Right lobe of liver (tissue), 4 donors: Measurements from ENCODE around the gene CIBAR2.

Experiments
- POLR2A ChIP-seq: fragments of 450-650 bp; IDR thresholded peaks from one replicate; pipeline ENCODE4 v1.6.1; 2017; ENCODE audit warnings: antibody characterized with exemption, mild to moderate bottlenecking
- TF ChIP-seq, protein P1 (sequence below), 4 donors: fragments of 200-600 bp in 3 of 4; fragments of 450-650 bp in 1 of 4; IDR thresholded peaks; one replicate each; pipeline versions ENCODE4 v1.5.1 to v1.8.0; 2016 to 2022; ENCODE audit warnings: antibody characterized with exemption in 4 of 4, mild to moderate bottlenecking in 2 of 4
- donor health status: DM: no; HTN: no; CAD: no.
- donor health status: DM: no; HTN: no; CAD: no.
- donor health status: DM: no; HTN: yes; CAD: no.

DNA sequence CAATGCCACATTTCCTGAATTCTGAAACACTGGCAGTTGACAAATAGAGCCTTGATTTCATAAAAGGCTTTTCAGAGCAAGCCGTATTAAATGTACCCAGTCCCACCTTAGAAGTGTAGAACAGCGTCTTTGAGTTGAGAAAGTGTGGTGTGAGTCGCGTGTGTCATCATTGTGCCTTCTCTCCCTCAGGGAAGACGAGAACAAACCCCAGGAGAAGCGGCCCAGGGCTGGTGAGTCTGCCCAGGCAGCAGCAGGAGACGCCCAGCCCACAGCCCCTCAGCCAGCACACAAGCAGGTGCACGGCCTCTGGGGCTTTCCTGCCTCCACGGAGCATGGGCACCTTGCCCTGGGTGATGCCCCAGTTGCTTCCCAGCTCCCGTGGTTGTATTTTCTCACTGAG lies 34.0 kb downstream of the CIBAR2 start:
- TF ChIP-seq, protein P1, sequence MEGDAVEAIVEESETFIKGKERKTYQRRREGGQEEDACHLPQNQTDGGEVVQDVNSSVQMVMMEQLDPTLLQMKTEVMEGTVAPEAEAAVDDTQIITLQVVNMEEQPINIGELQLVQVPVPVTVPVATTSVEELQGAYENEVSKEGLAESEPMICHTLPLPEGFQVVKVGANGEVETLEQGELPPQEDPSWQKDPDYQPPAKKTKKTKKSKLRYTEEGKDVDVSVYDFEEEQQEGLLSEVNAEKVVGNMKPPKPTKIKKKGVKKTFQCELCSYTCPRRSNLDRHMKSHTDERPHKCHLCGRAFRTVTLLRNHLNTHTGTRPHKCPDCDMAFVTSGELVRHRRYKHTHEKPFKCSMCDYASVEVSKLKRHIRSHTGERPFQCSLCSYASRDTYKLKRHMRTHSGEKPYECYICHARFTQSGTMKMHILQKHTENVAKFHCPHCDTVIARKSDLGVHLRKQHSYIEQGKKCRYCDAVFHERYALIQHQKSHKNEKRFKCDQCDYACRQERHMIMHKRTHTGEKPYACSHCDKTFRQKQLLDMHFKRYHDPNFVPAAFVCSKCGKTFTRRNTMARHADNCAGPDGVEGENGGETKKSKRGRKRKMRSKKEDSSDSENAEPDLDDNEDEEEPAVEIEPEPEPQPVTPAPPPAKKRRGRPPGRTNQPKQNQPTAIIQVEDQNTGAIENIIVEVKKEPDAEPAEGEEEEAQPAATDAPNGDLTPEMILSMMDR (IDR thresholded peaks at IDR 0.05) = no peak
- no peak for TF ChIP-seq POLR2A
